ENCODE measurements around the gene STUM.
"Not testable (repeated sequence)": the region's sequence is repeated elsewhere in the genome, so short reads cannot be mapped to it uniquely, and the experiment has no call there.

Gene STUM

DNA sequence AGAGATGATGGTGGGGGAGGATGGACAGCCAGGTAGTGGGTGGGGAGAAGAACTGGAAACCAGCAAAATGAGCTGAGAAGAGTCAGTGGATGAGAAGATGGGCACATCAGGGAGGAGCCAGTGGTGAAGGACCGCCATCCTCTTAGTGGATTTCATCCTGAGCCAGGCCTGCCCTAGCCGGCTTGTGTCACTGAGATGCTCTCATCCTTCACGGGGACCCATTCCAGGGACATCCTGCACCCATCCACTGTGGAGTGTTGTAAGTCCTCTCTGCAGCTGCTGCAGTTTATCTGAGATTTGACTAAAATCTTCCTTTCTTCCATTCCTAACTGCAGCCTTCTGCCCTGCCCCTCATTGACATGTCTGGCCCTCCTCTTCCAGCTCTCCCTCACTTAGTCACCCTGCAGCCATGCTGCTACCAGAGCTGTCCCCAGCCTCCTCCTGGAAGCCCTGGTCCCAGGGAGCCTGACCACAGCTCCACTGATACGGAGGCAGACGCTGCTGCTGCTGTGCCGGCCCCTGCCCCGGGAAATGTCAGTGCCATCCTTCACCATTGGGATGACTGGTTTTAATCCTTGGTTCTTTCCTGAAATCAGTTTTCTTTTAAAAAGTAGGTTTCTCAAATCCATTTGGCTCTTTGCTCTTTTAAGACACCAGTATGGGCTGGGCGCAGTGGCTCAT, 33.2 kb downstream of the STUM start:
- no peak for DNase-seq (ENCODE audit: low spot score)

GRCh38 chr1:226582966-226583365, 34.4 kb downstream of the STUM start:
- no peak for DNase-seq (ENCODE audit: low spot score)

DNA sequence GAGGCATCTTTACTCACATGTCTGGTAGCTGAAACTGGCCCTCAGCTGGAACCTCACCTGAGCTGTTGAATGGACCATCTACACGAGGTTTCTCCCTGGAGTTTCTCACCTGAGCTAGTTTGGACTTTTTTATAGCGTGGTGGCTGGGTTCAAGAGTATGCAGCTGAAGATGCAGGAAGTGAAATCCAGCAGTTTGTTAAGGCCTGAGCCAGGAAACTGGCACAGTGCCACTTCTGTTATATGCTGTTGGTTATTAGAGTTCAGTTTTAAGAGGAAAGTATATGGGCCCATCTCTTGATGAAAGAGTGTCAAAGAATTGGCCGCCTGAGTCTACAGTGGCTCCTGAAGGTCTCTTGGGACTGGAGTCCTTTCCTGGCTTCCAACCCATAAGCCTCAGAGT, 35.6 kb downstream of the STUM start:
- no peak for DNase-seq (ENCODE audit: low spot score)

- DNase-seq (ENCODE audit: low spot score): no peak
These were observed 37.6 kb downstream of the STUM start for GRCh38 chr1:226586116-226586515.

GRCh38 chr1:226586650-226587422, 38.3 kb downstream of the STUM start:
- DNase-seq (ENCODE audit: low spot score): no peak

DNA sequence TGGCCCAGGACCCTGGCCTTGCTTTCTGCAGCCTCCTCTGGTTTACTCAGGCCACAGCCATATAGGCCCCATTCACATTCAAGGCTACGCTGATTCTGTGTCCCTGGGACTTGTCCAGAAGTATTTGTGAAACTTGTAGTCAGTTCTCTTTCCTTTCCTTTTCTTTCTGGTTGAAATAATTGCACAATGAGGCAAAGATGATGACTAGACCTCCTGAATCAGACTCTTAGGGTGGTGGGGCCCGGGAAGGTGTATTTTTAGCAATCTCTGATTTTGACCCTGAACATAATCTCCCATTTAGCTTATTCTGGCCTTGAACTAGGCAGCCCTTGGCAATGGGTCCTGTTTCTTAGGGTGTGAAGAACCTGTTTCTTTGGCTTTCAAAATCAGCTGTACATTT, 39.9 kb downstream of the STUM start:
- no peak for DNase-seq (ENCODE audit: low spot score)

- no peak for DNase-seq (ENCODE audit: low spot score)
These were observed 40.6 kb downstream of the STUM start for GRCh38 chr1:226589008-226589733.

DNA sequence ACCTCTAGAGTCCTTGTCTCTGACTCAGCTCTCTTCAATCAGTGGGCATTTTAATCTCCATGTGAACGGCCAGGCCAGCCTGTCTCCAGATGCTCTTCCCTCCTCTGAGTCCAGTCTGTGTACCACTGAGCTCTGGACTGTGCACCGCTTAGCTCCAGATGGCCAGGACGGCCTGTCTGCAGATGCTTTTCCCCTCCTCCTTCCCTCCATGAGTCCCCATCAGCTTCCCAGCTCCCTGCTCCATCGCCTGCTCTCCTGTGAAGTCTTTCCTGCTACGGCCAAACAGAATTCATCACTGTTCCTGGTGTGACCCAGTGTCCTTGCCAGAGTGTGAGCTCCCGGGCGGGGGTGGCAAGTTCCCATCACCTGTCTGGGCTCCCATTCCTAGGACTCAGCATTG, 42.0 kb downstream of the STUM start:
- no peak for DNase-seq (ENCODE audit: low spot score)

DNA sequence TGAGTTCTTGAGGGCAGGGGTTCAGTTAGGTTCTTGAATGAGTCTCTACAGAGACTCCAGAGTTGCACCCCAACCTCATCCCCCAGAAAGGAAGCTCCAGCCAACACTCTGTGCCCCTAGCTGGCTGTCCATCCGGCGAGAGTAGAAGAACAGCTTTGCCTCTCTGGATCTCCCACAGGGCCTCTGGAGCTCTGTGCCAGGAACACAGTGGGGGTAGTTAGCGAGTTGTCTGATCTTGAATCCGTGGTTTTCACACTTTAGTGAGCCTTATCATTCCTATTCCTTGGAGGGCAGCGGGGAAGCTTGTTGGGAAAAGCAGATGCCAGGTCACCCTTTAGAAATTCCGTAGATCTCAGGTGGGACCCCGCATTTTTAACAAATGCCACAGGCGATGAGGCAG, 45.0 kb downstream of the STUM start:
- DNase-seq (ENCODE audit: low spot score): no peak

GRCh38 chr1:226596531-226597165, 48.1 kb downstream of the STUM start:
- no peak for DNase-seq (ENCODE audit: low spot score)

DNA sequence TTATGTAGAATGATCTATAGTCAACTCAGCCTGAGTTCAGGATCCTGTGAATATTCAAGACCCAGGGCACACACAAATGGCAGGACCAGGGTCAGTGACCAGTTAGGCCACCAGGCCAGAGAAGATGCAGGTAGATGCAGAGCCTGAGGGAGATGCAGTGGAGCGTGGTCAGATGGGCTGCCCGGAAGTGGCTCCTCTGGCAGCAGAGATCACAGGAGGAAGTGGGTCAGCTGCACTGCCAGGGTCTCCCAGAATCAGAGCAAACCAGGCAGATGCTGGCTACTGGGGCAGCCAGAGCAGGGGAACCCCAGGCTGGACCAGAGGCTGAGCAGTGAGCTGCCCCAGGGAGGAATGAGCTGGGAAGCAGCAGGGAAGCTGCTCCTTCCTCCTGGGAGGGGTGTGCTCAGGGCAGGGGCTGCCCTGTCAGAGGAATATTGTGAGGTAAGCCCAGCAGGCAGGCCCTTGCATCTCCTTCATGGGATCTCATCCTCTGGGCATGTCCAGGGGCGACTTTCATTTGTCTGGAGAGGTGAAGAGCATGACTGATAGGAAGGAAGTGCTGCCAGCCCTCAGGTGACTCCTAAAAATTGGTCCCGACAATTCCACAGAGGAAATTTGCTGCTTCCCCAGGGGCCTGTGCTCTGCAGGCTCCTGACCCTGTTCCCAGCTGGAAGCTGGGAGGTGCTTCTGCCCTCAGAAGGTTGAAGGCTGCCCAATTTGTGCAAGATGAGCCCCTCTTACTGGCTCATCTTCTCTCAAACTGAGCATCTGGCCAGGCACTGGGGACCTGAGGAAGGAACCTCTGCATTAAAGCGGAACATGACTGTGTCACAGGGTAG, 49.3 kb downstream of the STUM start:
- no peak for DNase-seq (ENCODE audit: low spot score)

DNA sequence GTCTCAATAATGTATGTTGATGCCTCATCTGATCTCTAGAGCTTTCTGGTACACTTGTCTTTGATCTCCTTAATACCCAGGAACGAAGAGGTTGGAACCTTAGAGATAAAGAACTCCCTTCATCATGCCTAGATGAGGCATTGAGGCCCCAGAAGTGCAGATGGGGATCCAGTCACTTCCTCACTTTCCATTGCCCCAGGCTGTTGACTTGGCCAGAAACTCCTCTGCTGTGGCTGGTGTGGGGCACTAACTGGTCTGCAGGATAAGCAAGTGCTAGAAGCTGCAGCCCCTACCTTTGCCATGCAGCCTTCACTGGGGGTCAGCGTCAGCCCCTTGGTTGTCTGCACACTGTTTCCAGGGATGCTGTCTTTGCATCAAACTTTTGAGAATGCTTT, 49.9 kb downstream of the STUM start:
- no peak for DNase-seq (ENCODE audit: low spot score)

- DNase-seq (ENCODE audit: low spot score): not testable (repeated sequence)
These were observed 50.4 kb downstream of the STUM start for GRCh38 chr1:226598955-226599354.

- no peak for DNase-seq (ENCODE audit: low spot score)
These were observed 51.2 kb downstream of the STUM start for GRCh38 chr1:226599636-226600238.

GRCh38 chr1:226600254-226600653, 51.7 kb downstream of the STUM start:
- DNase-seq (ENCODE audit: low spot score): no peak

- no peak for DNase-seq (ENCODE audit: low spot score)
These were observed 52.9 kb downstream of the STUM start for GRCh38 chr1:226601456-226601855.

- DNase-seq (ENCODE audit: low spot score): no peak
These were observed 53.8 kb downstream of the STUM start for GRCh38 chr1:226602186-226603021.

DNA sequence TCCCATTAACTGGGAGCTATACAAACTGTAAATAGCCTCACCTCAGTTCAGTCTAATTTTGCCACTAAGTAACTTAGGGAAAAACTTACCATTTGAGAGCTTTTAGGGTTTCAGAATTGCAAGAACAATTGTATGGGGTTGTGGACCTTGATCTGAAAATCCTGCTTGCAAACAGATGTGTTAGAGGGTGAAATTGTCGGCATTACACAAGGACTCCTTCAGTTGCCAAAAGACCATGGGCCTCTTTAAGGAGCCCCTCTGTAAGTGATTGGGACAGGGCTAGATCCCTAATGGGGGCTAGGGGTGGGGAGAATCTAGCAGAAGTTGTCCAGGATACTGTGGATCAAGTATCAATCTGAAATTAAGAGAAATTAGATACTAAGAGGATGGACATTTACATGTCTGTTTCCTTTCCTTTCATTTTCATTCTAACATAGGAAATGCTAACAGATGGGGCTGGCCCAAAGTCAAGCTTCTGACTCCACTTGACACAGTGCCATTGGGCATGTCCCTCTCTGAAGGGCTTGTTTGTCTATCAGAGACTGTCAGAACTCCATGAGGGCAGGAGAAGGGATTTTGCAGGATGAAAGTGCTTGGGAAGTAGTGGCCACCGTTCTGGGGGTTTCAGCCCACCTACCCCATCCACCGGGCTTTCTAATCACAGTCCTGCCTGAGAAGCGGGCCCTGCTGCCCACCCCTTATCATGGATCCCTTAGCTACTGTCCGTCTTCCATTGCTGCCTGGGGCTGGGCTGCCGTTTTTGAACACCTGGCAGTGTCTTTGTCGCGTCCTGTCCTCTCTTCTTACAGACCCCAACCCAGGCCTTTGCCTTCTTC, 54.7 kb downstream of the STUM start:
- no peak for DNase-seq (ENCODE audit: low spot score)

DNA sequence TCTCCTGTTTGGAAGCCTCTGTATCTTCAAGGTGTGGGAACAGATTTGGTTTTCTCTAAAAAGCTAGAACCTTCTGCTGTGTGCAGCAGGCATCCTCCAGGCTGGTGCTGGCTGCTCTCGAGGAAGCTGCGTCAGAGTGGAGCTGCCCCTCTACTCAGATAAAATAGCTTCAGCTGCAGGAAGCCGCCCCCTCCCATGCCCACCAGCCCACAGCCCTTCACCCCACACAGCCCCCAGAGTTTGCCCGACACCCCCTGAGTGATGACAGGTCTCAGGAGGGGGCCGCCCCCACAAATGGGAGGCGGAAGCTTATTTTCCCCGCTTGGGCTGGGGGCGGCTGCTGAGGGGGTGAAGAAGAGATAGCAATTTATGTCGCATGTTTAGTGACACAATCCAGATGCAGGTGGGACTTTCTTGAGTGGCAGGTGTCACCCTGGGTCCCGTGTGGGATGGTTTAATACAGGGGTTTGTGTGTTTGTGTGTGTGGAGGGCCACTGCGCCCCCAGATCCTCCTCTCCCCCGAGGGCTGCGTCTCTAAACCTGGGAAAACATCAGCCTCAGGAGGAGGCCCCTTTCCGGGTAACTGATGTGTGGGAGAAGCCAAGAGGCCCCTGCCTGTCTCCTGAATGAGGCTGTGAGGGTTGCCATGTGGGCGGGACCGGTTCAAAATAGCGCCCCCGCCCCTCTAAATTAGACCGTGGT, 55.4 kb downstream of the STUM start:
- DNase-seq (ENCODE audit: low spot score): no peak

Measured in SW480 (cell line).